Testis (tissue), 3 donors: ENCODE measurements around the gene TUB. TPM values are rescaled to one million over a fixed set of nuclear protein-coding genes. Genes with fewer than 3 reads are reported as not detected.

ENCODE experiments used
- DNase-seq: peaks from one replicate; pipeline ENCODE4 v3.0.0-alpha.2; 2019
- H3K27ac ChIP-seq, 2 donors: fragments of 200-600 bp; sonication (generic); one replicate each; pipeline ENCODE4 v1.5.1; 2019
- H3K27me3 ChIP-seq: fragments of 200-600 bp; sonication (generic); one replicate; pipeline ENCODE4 v1.5.1; 2019
- H3K36me3 ChIP-seq: fragments of 200-600 bp; sonication (generic); one replicate; pipeline ENCODE4 v1.5.1; 2017; ENCODE audit warnings: low read depth; ENCODE audit errors: missing control alignments
- H3K4me1 ChIP-seq: fragments of 200-600 bp; sonication (generic); one replicate; pipeline ENCODE4 v1.5.1; 2019
- H3K4me3 ChIP-seq, 2 donors: fragments of 200-600 bp; sonication (generic); one replicate each; pipeline ENCODE4 v1.5.1; 2017 to 2019
- H3K9me3 ChIP-seq: fragments of 200-600 bp; sonication (generic); one replicate; pipeline ENCODE4 v1.5.1; 2017
- CTCF ChIP-seq, 3 experiments: fragments of 450-650 bp in 2 of 3; fragments of 200-600 bp in 1 of 3; sonication (generic) in 1 of 3; IDR thresholded peaks; one replicate each; pipeline ENCODE4 v1.5.1; 2016 to 2019; ENCODE audit warnings: antibody characterized with exemption in 3 of 3, mild to moderate bottlenecking in 2 of 3, moderate library complexity in 1 of 3
- POLR2A ChIP-seq: fragments of 450-650 bp; IDR thresholded peaks from one replicate; pipeline ENCODE4 v1.6.1; 2017; ENCODE audit warnings: antibody characterized with exemption, mild to moderate bottlenecking, moderate library complexity
- WGBS, 2 donors: methylation state at CpG; one replicate each; pipeline ENCODE4 v1.1.5; 2018; 5-methylcytosine and 5-hydroxymethylcytosine counted together
- intact Hi-C: fragments of 100-400 bp; cut with DNase I; formaldehyde crosslinking; loops from one replicate; pipeline ENCODE4 v1.15.1; 2023; ENCODE audit warnings: low total_unique reads
- polyA plus RNA-seq: library from polyadenylated mRNA; stranded (reverse); fragments of 350-450 nt; fragmentation: Illumina TruSeq; extraction: RNeasy Lipid Tissue Mini Kit (QIAGEN cat#74804); gene quantifications from one replicate; pipeline ENCODE4 v1.2.3, GENCODE V29; 2014; ENCODE audit warnings: low read depth, low replicate concordance; ENCODE audit not compliant: insufficient read depth
- total RNA-seq, 2 donors: library from RNA; depleted of rRNA; stranded (reverse); fragments of >200 nt; gene quantifications; one replicate each; pipeline ENCODE4 v1.2.3, GENCODE V29; 2016

Gene TUB
- total and polyA plus RNA-seq, 3 donors from 2014 or later: 8.9 to 16.5 (median 15.6) TPM

GRCh38 chr11:8036002-8036802 is 44.8 kb upstream of the TUB start:
- Histone ChIP-seq H3K4me1 (peaks cover 15% of the 10 kb centered on the region), H3K36me3 (no peaks in the 10 kb centered on the region), H3K27me3 (no peaks in the 10 kb centered on the region), H3K4me3 (no peak overlapping the region), H3K9me3 (no peaks in the 10 kb centered on the region), H3K27ac (peak overlapping the region; percentile 1 to 83)
- 71 to 87% methylated on average over 5 of the region's 5 CpGs for WGBS, 2 donors
- no peak for TF ChIP-seq CTCF (IDR thresholded peaks at IDR 0.05)
- no peak for TF ChIP-seq POLR2A
- DNase-seq: no peak
- intact Hi-C loops: no loop called here

- H3K36me3 ChIP-seq: no peaks in the 10 kb centered on the region
- no peak overlapping the region for H3K4me3 ChIP-seq
- peak overlapping the region in 1 of 2 donors; percentile 83 for H3K27ac ChIP-seq
- H3K4me1 ChIP-seq: peaks cover 15% of the 10 kb centered on the region
- no peaks in the 10 kb centered on the region for H3K27me3 ChIP-seq
- intact Hi-C loops: no loop called here
- no peaks in the 10 kb centered on the region for H3K9me3 ChIP-seq
- WGBS, 2 donors: 79 to 90% methylated on average over 4 to 5 of the region's 5 CpGs
- no peak for TF ChIP-seq CTCF (IDR thresholded peaks at IDR 0.05)
- TF ChIP-seq POLR2A: no peak
- DNase-seq: no peak
Measured at GRCh38 chr11:8036986-8037385, 44.0 kb upstream of the TUB start.

- Histone ChIP-seq H3K36me3 (no peaks in the 10 kb centered on the region), H3K4me1 (peaks cover 8% of the 10 kb centered on the region), H3K27ac (no peak overlapping the region), H3K27me3 (no peaks in the 10 kb centered on the region), H3K4me3 (no peak overlapping the region), H3K9me3 (no peaks in the 10 kb centered on the region)
- DNase-seq: no peak
- 83 to 84% methylated on average over 6 to 8 of the region's 8 CpGs for WGBS, 2 donors
- TF ChIP-seq POLR2A (no peak), CTCF (IDR thresholded peaks at IDR 0.05) (no peak)
- intact Hi-C loops: no loop called here
Measured at GRCh38 chr11:8038393-8038792, 42.6 kb upstream of the TUB start.

GRCh38 chr11:8038811-8039529 is 42.0 kb upstream of the TUB start:
- TF ChIP-seq CTCF (IDR thresholded peaks at IDR 0.05) (no peak), POLR2A (no peak)
- H3K4me3 ChIP-seq: no peak overlapping the region
- H3K4me1 ChIP-seq: peaks cover 4% of the 10 kb centered on the region
- WGBS, 2 donors: 89 to 95% methylated on average over 12 of the region's 12 CpGs
- DNase-seq: no peak
- H3K9me3 ChIP-seq: no peaks in the 10 kb centered on the region
- intact Hi-C loops: no loop called here
- no peak overlapping the region for H3K27ac ChIP-seq
- H3K36me3 ChIP-seq: no peaks in the 10 kb centered on the region
- no peaks in the 10 kb centered on the region for H3K27me3 ChIP-seq
